Endometrial microvascular endothelial cells (primary cell): ENCODE measurements around the gene WAPL. TPM values are rescaled to one million over a fixed set of nuclear protein-coding genes. Genes with fewer than 3 reads are reported as not detected.
"Not testable (repeated sequence)": the region's sequence is repeated elsewhere in the genome, so short reads cannot be mapped to it uniquely, and the experiment has no call there.

Source experiments
- in situ Hi-C: cut with HindIII; loops from 2 replicates; pipeline ENCODE4 v1.10.0; 2017; ENCODE audit warnings: low sequenced_read_pairs, low pct_unique_long_range_greater_than_20kb; ENCODE audit errors: inconsistent ontology term
- total RNA-seq: library from RNA; depleted of rRNA; stranded (reverse); fragments of >200 nt; gene quantifications from one replicate; pipeline ENCODE4 v1.2.3, GENCODE V29; 2015; ENCODE audit errors: inconsistent ontology term

The WAPL gene
- total RNA-seq, 1 donor from 2014 or later: 31.8 TPM

GRCh38 chr10:86399879-86400704 is 121.5 kb downstream of the WAPL start:
- in situ Hi-C loops: no loop called here

- in situ Hi-C loops: no loop called here
Measured at GRCh38 chr10:86399514-86399878, 122.1 kb downstream of the WAPL start.

GRCh38 chr10:86397120-86397519 is 124.5 kb downstream of the WAPL start:
- in situ Hi-C loops: no loop called here

- in situ Hi-C loops: no loop called here
Measured at GRCh38 chr10:86393862-86394455, 127.6 kb downstream of the WAPL start.

GRCh38 chr10:86393362-86393761 is 128.2 kb downstream of the WAPL start:
- in situ Hi-C loops: no loop called here

- in situ Hi-C loops: no loop called here
Measured at GRCh38 chr10:86392723-86393094, 128.9 kb downstream of the WAPL start.

- in situ Hi-C loops: no loop called here
Measured at GRCh38 chr10:86391986-86392722, 129.4 kb downstream of the WAPL start.

GRCh38 chr10:86391236-86391840 is 130.3 kb downstream of the WAPL start:
- in situ Hi-C loops: no loop called here

- in situ Hi-C loops: no loop called here
Measured at GRCh38 chr10:86390337-86391120, 131.1 kb downstream of the WAPL start.

GRCh38 chr10:86389441-86390193 is 132.0 kb downstream of the WAPL start:
- in situ Hi-C loops: no loop called here

- in situ Hi-C loops: not testable (repeated sequence)
Measured at GRCh38 chr10:86389109-86389440, 132.5 kb downstream of the WAPL start.

- in situ Hi-C loops: no loop called here
Measured at GRCh38 chr10:86388119-86388704, 133.4 kb downstream of the WAPL start.

GRCh38 chr10:86387178-86387794 is 134.3 kb downstream of the WAPL start:
- in situ Hi-C loops: no loop called here

- in situ Hi-C loops: no loop called here
Measured at GRCh38 chr10:86385806-86386205, 135.8 kb downstream of the WAPL start.
